GDM1 (cell line): ENCODE results near the gene THRB.

Source experiments
- DNase-seq: peaks from one replicate; lab custom pipeline; 2025; lab: John Stamatoyannopoulos, UW

Gene THRB

GRCh38 chr3:24141548-24141947 lies 353.1 kb downstream of the THRB start:
- no peak for DNase-seq

DNA sequence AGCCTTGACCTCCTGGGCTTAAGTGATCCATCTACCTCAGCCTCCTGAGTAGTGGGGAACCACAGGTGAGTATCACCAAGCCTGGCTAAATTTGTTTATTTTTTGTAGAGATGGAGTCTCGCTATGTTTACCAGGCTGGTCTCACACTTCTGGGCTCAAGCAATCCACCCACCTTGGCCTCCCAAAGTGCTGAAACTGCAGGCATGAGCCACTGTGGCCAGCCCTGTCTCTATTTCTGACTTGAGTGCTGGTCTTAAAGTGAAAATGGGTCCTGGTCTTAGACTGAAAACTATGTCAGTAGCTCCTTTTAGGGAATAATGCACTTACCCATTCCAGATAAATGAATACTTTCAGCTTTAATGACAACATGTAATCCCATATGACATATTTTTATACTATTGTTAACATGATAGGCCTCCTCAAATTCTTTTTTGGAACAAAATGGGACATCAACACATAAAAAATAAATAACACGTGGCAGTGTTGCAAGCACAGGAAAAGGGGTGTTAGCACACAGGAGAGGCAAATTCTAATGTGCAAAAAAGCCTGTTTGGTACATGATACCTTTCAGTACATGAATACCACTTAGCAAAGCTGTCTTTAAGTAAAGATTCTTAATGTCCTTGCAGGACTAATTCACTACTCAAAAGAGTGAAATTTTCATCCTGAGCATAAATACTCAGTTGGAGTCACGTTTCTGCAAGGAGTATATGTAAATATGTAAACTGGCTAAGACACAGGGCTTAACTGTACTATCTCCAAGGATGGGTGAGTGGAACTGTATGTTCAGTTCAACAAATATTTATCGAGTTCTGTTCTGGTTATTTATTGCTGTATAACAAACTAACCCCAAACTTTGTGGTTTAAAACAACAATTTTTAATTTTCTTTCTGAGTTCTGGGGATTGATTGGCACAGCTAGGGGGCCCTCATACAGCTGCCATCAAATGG lies 354.9 kb downstream of the THRB start:
- DNase-seq: no peak

- no peak for DNase-seq
Observed at GRCh38 chr3:24138876-24139256, 355.8 kb downstream of the THRB start.

DNA sequence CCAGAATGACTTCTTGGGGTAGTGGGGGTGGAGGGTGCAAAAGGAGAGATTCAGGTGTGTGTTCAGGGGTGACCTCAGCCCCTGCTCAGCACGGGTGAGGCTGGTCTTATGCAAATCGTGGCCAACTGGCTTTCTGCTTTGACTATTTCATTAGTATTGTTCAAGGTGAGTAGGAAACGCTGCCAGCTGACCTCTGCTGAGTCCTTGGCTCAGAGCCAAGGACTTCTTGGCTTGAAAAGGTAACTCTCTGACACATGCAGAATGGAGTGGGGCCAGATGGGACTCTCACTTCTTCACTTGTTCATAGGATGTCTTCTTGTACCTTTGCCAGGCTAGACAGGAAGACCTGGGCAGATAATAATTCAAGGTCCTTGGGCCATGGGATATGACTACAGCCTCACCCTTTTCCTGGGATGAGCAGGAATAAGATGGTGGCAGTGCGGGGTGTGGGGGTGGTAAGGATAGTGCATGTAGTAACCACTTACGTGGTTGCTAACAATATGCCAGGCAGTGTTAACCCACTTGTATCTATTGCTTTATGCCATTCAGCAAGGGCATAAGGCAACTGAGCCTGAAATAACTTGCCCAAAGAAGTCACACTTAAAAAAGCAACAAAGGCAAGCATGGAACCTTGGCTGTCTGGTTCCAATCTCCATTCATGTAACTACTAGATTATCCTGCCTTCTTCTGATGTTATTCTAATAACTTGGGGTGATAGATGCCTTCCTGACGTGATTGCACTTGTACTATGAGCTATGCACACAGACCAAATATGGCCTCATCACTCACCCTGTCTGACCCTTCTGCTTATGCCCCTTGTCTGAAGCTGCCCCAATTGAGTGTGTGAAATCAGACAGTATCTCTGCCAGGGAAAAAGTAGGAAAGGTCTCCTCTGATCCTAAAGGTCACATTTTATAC lies 356.4 kb downstream of the THRB start:
- DNase-seq: no peak

DNA sequence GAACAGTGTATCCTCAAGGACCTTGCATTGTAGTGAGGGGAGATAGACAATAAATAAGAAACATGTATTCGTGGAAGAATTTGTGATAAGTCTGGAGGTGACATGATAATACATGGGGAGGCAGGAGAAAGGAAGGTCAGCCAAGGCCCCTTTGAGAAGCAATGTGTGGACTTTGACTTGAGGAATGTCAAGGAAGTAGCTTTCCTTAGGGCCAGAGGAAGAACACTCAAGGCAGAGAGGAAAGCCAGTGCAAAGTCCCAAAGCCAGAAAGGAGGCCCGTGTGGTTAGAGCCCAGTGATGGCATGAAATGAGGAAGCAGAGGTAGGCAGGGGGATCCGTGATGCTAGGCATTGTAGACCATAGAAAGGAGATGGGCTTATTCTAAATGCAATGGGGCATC lies 357.3 kb downstream of the THRB start:
- no peak for DNase-seq

GRCh38 chr3:24136624-24137310 lies 357.9 kb downstream of the THRB start:
- no peak for DNase-seq

DNA sequence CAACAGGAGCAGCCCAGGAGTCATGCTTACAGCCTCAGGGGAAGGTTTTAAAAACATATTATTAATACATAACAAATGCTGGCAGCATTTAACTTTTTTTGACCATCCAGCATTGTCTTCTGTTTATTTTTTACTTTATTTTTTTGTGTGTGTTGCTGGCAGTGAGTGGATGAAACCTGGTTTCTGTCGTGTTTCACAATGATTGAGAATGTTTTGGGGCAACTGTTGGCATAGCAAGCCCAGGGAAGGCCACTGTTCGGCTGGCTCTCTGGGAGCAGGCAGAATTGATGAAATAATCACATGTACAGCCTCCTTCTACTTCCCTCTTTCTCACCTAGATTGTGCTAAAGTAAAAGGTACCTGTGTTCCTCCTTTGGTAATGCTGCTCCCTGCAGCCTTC lies 359.4 kb downstream of the THRB start:
- no peak for DNase-seq

DNA sequence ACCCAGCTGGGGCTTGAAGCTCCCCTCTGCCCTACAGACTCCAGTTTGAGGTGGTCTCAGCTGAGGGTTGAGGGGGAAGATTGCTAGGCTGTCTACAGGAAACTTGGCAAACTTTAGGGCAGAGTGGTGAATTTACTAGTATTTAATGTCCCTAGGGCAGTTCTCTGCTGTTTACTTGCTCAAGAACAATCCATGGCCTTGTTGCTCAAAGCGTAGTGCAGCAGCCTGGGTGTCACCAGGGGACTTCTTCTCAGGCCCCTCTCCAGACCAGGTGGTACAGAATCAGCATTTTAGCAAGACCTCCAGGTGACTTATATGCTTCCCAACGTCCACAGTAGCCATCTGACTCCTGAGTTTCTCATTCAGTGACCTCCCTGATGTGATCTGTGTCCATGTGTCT lies 360.7 kb downstream of the THRB start:
- no peak for DNase-seq

DNA sequence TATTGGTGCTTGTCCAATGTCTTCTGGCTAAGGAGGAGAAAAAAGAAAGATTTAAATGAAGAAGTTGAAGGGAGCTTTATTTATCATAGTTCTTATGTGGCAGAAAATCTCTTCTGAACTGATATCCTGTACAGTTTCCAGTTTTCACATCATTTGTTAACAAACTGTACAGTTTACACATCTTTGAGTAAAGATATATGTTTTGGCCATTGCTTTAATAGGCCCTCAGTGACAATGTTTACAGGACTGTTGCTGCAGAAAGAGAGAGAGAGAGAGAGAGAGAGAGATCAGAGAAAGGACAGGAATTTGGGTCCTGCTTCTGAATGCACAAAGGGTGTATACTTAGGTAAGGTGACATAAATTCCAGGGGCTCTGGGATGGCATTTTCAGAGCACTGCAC lies 361.2 kb downstream of the THRB start:
- DNase-seq: no peak

- DNase-seq: no peak
Observed at GRCh38 chr3:24129549-24129948, 365.1 kb downstream of the THRB start.

- no peak for DNase-seq
Observed at GRCh38 chr3:24128199-24129005, 366.2 kb downstream of the THRB start.

DNA sequence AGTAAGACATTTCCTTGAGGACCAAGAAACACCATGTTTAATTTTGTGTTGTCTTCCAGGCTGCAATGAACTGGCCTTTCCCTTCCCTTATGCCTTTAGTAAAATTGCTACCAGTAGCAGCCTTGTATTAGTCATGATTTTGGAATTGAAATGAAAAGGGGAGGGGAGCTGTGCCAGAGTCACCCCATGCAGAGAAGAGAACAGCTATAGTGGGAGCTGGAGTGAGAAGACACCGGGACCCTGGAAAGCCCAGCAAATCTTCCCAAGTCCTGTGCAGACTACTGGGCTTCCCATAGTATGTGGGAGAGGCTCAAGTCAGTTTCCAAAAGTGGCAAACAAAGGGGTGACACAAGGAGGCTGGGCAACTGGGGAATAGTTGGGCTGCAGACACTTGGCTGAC lies 371.1 kb downstream of the THRB start:
- DNase-seq: no peak

DNA sequence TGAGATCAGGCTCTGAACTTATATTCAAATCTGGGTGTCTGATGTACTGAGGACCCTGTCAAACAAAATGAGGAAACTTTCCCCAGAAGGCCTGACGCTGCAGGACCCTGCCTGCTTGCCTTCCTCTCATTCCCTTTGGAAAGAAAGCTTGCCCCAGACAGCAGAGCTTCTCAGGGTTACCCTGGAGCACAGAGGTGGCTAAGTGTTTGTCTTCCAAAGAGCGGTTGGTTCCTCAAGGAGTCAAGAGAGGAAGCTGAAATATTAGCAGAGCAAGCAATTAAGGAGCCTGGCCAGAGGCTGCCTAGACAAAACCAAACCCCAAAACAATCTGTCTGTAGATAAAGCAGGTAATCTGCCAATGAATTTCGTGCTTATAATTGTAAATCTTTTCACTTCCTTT lies 374.2 kb downstream of the THRB start:
- no peak for DNase-seq

DNA sequence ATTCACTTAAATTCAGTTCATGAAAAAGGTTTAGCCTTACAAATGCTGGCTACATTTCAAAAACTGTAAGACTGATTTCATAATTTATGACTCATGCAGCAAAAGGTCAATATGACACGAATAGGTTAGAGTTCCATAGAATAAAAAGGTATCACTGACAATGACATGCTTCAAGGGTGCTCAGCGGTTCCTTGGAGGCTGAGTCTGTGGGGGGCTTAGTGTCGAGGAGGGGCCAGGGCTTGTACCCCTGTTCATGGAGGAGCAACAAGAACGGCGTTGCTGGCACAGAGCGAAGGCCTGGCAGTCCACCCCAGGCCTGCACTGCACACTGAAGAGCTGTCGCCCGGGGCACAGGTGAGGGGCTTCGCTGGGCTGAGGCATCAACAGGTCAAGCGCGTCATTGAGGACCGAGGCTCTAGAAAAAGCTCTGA lies 375.3 kb downstream of the THRB start:
- DNase-seq: no peak

- DNase-seq: no peak
Observed at GRCh38 chr3:24117508-24117907, 377.1 kb downstream of the THRB start.

DNA sequence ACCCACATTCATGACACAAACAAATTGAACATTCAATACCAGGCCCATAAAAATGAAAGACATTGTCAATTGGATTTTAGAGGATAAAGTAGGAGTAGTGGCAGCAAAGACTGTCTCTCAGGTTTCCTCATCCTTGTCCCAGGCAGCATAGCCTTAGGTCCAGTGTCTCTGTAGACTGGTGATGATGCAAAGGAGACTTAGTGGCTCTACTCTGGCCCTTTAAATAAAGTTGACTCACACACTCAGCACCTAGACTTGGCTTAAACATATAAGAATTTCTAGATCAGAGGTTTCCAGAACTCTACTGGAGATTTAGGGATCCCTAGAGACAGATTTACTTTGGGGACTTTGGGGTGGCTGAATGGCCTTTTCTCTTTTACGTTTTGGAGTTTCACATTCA lies 382.9 kb downstream of the THRB start:
- no peak for DNase-seq

GRCh38 chr3:24110051-24110450 lies 384.6 kb downstream of the THRB start:
- no peak for DNase-seq

DNA sequence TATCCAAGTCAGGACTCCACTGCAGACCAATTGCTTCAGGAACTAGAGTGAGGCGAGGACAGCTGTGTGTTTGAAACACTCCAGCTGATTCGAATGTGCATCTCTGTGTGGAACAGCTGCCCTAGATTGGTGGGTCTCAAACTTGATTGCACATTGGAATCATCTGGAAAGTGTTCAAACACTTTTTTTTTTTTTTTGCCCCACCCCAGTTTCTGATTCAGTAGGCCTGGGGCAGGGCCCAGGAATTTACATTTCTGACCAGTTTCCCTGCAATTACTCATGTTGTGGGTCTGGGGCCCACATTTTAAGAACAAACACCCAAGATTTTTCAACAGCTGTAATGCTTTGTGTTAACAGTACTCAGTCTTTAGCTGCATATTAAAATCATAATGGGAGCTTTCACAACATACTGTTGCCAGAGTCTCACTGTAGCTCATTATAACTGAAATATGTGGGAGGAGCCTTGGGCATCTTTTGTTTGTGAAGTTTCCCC lies 392.9 kb downstream of the THRB start:
- DNase-seq: no peak

- DNase-seq: no peak
Observed at GRCh38 chr3:24100696-24101402, 393.8 kb downstream of the THRB start.

DNA sequence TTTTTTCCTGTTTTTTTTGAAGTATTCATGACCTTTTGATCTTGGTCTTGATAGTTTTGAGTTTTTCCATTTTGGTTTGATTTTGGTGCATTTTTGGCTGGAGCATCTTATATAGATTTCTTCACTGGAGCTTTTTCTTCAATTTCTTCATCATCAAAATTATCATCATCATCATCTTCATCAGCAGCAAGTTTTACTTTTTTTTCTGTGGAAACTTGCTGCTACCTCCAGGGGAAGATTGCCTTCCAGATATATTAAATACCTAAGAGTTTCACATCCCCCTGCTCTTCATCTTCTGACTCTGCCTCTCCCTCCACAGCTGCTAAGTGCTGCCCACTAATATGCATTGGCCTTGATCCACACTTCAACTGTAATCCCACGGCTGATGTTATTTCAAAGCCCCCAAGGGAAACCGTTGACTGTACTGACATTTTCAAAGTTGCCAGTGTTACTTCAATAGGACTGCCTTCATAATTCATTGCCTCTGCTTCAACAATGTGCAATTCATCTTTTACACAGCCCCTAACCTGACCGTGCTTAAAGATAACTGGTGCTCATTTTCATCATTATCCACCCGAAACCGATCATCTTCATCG lies 397.9 kb downstream of the THRB start:
- no peak for DNase-seq
